ENCODE data around the gene ALDH3A2. TPM values are rescaled to one million over a fixed set of nuclear protein-coding genes. Genes with fewer than 3 reads are reported as not detected.

The ALDH3A2 gene
- total RNA-seq, 2 experiments from 2014 or later, result 29.9 to 30.5 TPM

- no peak for DNase-seq
- no peaks in the 10 kb centered on the region for H3K9me3 Mint-ChIP-seq (ENCODE audit: low read depth)
- no peak overlapping the region for H3K4me3 Mint-ChIP-seq
- no peak overlapping the region for H3K27ac Mint-ChIP-seq
- no peaks in the 10 kb centered on the region for H3K4me1 Mint-ChIP-seq
- H3K36me3 Mint-ChIP-seq, result no peaks in the 10 kb centered on the region
- no peak for ATAC-seq
- H3K27me3 Mint-ChIP-seq, result no peaks in the 10 kb centered on the region
- CTCF ChIA-PET, result no interaction called here
These were observed 68.9 kb downstream of the ALDH3A2 start for GRCh38 chr17:19717411-19717908.

GRCh38 chr17:19718041-19718612 lies 69.6 kb downstream of the ALDH3A2 start:
- Mint-ChIP-seq H3K4me3 (no peak overlapping the region), H3K27me3 (no peaks in the 10 kb centered on the region), H3K27ac (no peak overlapping the region), H3K36me3 (no peaks in the 10 kb centered on the region), H3K9me3 (ENCODE audit: low read depth) (no peaks in the 10 kb centered on the region), H3K4me1 (no peaks in the 10 kb centered on the region)
- ATAC-seq (no peak), DNase-seq (no peak)
- CTCF ChIA-PET, result no interaction called here

- H3K27me3 Mint-ChIP-seq, result peaks cover under 1% of the 10 kb centered on the region
- no peak for DNase-seq
- H3K27ac Mint-ChIP-seq, result no peak overlapping the region
- no peak for ATAC-seq
- H3K4me3 Mint-ChIP-seq, result no peak overlapping the region
- CTCF ChIA-PET, result no interaction called here
- no peaks in the 10 kb centered on the region for H3K9me3 Mint-ChIP-seq (ENCODE audit: low read depth)
- H3K36me3 Mint-ChIP-seq, result no peaks in the 10 kb centered on the region
- H3K4me1 Mint-ChIP-seq, result no peaks in the 10 kb centered on the region
These were observed 70.2 kb downstream of the ALDH3A2 start for GRCh38 chr17:19718613-19719354.

- Mint-ChIP-seq H3K27me3 (peaks cover 6% of the 10 kb centered on the region), H3K4me3 (no peak overlapping the region), H3K27ac (no peak overlapping the region), H3K4me1 (peaks cover 3% of the 10 kb centered on the region), H3K36me3 (no peaks in the 10 kb centered on the region), H3K9me3 (ENCODE audit: low read depth) (no peaks in the 10 kb centered on the region)
- no peak for DNase-seq
- CTCF ChIA-PET, result no interaction called here
- ATAC-seq, result no peak
These were observed 71.0 kb downstream of the ALDH3A2 start for GRCh38 chr17:19719355-19720209.

- Mint-ChIP-seq H3K9me3 (ENCODE audit: low read depth) (no peaks in the 10 kb centered on the region), H3K27ac (no peak overlapping the region), H3K36me3 (no peaks in the 10 kb centered on the region), H3K4me3 (no peak overlapping the region), H3K4me1 (peaks cover 6% of the 10 kb centered on the region), H3K27me3 (peaks cover 10% of the 10 kb centered on the region)
- no peak for DNase-seq
- ATAC-seq, result no peak
- CTCF ChIA-PET, result no interaction called here
These were observed 71.6 kb downstream of the ALDH3A2 start for GRCh38 chr17:19720210-19720475.

- CTCF ChIA-PET, result no interaction called here
- Mint-ChIP-seq H3K4me3 (no peak overlapping the region), H3K4me1 (peaks cover 9% of the 10 kb centered on the region), H3K27ac (no peak overlapping the region), H3K9me3 (ENCODE audit: low read depth) (no peaks in the 10 kb centered on the region), H3K36me3 (no peaks in the 10 kb centered on the region), H3K27me3 (peaks cover 16% of the 10 kb centered on the region)
- ATAC-seq, result no peak
- DNase-seq, result no peak
These were observed 72.3 kb downstream of the ALDH3A2 start for GRCh38 chr17:19720631-19721426.

GRCh38 chr17:19723964-19724363 lies 75.4 kb downstream of the ALDH3A2 start:
- H3K27me3 Mint-ChIP-seq, result peaks cover 16% of the 10 kb centered on the region
- no peak overlapping the region for H3K4me3 Mint-ChIP-seq
- no peaks in the 10 kb centered on the region for H3K36me3 Mint-ChIP-seq
- CTCF ChIA-PET, result no interaction called here
- H3K27ac Mint-ChIP-seq, result no peak overlapping the region
- H3K9me3 Mint-ChIP-seq (ENCODE audit: low read depth), result no peaks in the 10 kb centered on the region
- DNase-seq, result no peak
- peaks cover 9% of the 10 kb centered on the region for H3K4me1 Mint-ChIP-seq
- no peak for ATAC-seq

- no peaks in the 10 kb centered on the region for H3K9me3 Mint-ChIP-seq (ENCODE audit: low read depth)
- CTCF ChIA-PET, result interaction anchor here (1.5 kb wide), 1 partner anchor 37 kb away, joined by 5 read pairs; no protein-coding TSS in a partner anchor
- H3K36me3 Mint-ChIP-seq, result no peaks in the 10 kb centered on the region
- ATAC-seq (peak; percentile 47), DNase-seq (peak; percentile 46)
- H3K4me1 Mint-ChIP-seq, result peaks cover 9% of the 10 kb centered on the region
- H3K27ac Mint-ChIP-seq, result no peak overlapping the region
- no peak overlapping the region for H3K4me3 Mint-ChIP-seq
- peaks cover 16% of the 10 kb centered on the region for H3K27me3 Mint-ChIP-seq
These were observed 76.2 kb downstream of the ALDH3A2 start for GRCh38 chr17:19724501-19725420.

- ATAC-seq (no peak), DNase-seq (no peak)
- H3K36me3 Mint-ChIP-seq, result no peaks in the 10 kb centered on the region
- no peaks in the 10 kb centered on the region for H3K9me3 Mint-ChIP-seq (ENCODE audit: low read depth)
- H3K4me1 Mint-ChIP-seq, result peaks cover 9% of the 10 kb centered on the region
- no peak overlapping the region for H3K27ac Mint-ChIP-seq
- H3K27me3 Mint-ChIP-seq, result peaks cover 16% of the 10 kb centered on the region
- H3K4me3 Mint-ChIP-seq, result no peak overlapping the region
- CTCF ChIA-PET, result interaction anchor here (1.5 kb wide), 1 partner anchor 37 kb away, joined by 5 read pairs; no protein-coding TSS in a partner anchor
These were observed 76.9 kb downstream of the ALDH3A2 start for GRCh38 chr17:19725486-19725885.

GRCh38 chr17:19726631-19727376 lies 78.3 kb downstream of the ALDH3A2 start:
- DNase-seq (no peak), ATAC-seq (no peak)
- CTCF ChIA-PET, result interaction anchor here (1.4 kb wide), 1 partner anchor 18 kb away, joined by 5 read pairs; no protein-coding TSS in a partner anchor
- Mint-ChIP-seq H3K9me3 (ENCODE audit: low read depth) (no peaks in the 10 kb centered on the region), H3K27ac (no peak overlapping the region), H3K4me3 (no peak overlapping the region), H3K36me3 (no peaks in the 10 kb centered on the region), H3K4me1 (peaks cover 9% of the 10 kb centered on the region), H3K27me3 (peaks cover 16% of the 10 kb centered on the region)
